Mesendoderm (in vitro differentiated cells): ENCODE data around the gene CD320.
"Not testable (repeated sequence)": the region's sequence is repeated elsewhere in the genome, so short reads cannot be mapped to it uniquely, and the experiment has no call there.

Experiments
- DNase-seq: peaks from one replicate; pipeline ENCODE4 v3.0.0; 2013
- H2AK5ac ChIP-seq: 2 replicates; pipeline ENCODE4 v1.6.1; 2013; ENCODE audit warnings: low read length, inconsistent platforms
- H2BK120ac ChIP-seq: 2 replicates; pipeline ENCODE4 v1.6.1; 2013; ENCODE audit warnings: low read depth, mild to moderate bottlenecking, low read length, moderate library complexity, mixed read lengths
- H2BK15ac ChIP-seq: replicated peaks from 2 replicates; pipeline ENCODE4 v1.6.1; 2013; ENCODE audit warnings: low read depth, mild to moderate bottlenecking, moderate library complexity
- H2BK5ac ChIP-seq: 2 replicates; pipeline ENCODE4 v1.6.1; 2013; ENCODE audit warnings: low read length, inconsistent platforms
- H3K18ac ChIP-seq: 2 replicates; pipeline ENCODE4 v1.6.1; 2013; ENCODE audit warnings: mild to moderate bottlenecking, low read length, mixed read lengths
- H3K23ac ChIP-seq: one replicate; pipeline ENCODE4 v1.6.1; 2013; ENCODE audit warnings: low read length
- H3K27ac ChIP-seq: 2 replicates; pipeline ENCODE4 v1.5.1; 2013; ENCODE audit warnings: low read depth, mild to moderate bottlenecking, inconsistent platforms, low read length, moderate library complexity
- H3K27me3 ChIP-seq: 2 replicates; pipeline ENCODE4 v1.6.1; 2013; ENCODE audit warnings: low read length, control low read depth, mild to moderate bottlenecking, inconsistent platforms; ENCODE audit not compliant: insufficient read depth, poor library complexity
- H3K36me3 ChIP-seq: 2 replicates; pipeline ENCODE4 v1.6.1; 2013; ENCODE audit warnings: low read length, inconsistent platforms; ENCODE audit not compliant: control insufficient read depth, insufficient read depth
- H3K4ac ChIP-seq: one replicate; pipeline ENCODE4 v1.6.1; 2013; ENCODE audit warnings: low read depth, mild to moderate bottlenecking, low read length, moderate library complexity
- H3K4me1 ChIP-seq: 2 replicates; pipeline ENCODE4 v1.6.1; 2013; ENCODE audit warnings: low read depth, low read length, inconsistent platforms; ENCODE audit not compliant: control insufficient read depth
- H3K4me2 ChIP-seq: 2 replicates; pipeline ENCODE4 v1.6.1; 2013; ENCODE audit warnings: low read length
- H3K4me3 ChIP-seq: 2 replicates; pipeline ENCODE4 v1.5.1; 2013; ENCODE audit warnings: mild to moderate bottlenecking, low read length
- H3K56ac ChIP-seq: one replicate; pipeline ENCODE4 v1.6.1; 2013; ENCODE audit warnings: low read length
- H3K79me1 ChIP-seq: 2 replicates; pipeline ENCODE4 v1.6.1; 2013; ENCODE audit warnings: low read length, inconsistent platforms
- H3K79me2 ChIP-seq: 2 replicates; pipeline ENCODE4 v1.6.1; 2013; ENCODE audit warnings: mild to moderate bottlenecking, low read length; ENCODE audit not compliant: control insufficient read depth, insufficient read depth
- H3K9ac ChIP-seq: 2 replicates; pipeline ENCODE4 v1.6.1; 2013; ENCODE audit warnings: low read length, inconsistent platforms
- H4K5ac ChIP-seq: one replicate; pipeline ENCODE4 v1.6.1; 2013; ENCODE audit warnings: low read length
- H4K8ac ChIP-seq: one replicate; pipeline ENCODE4 v1.6.1; 2013; ENCODE audit warnings: low read depth, mild to moderate bottlenecking, control low read depth, low read length, moderate library complexity
- WGBS: extraction: QIAGEN DNeasy Blood & Tissue Kit; methylation state at CpG from one replicate; pipeline ENCODE4 v1.1.7; 2013; ENCODE audit warnings: low lambda C conversion rate, missing lambda C conversion rate; ENCODE audit not compliant: insufficient coverage; ENCODE audit errors: extremely low coverage; 5-methylcytosine and 5-hydroxymethylcytosine counted together

Gene CD320

GRCh38 chr19:8316351-8317125 lies 8.4 kb upstream of the CD320 start:
- Histone ChIP-seq H3K36me3 (no peaks in the 10 kb centered on the region), H3K27ac (peak overlapping the region; percentile 94), H3K23ac (peak overlapping the region; percentile 54), H3K9ac (peak overlapping the region; percentile 40), H4K5ac (no peak overlapping the region), H3K4ac (peak overlapping the region; percentile 95), H3K79me1 (peaks cover 5% of the 10 kb centered on the region), H3K4me1 (peaks cover 6% of the 10 kb centered on the region), H3K27me3 (no peaks in the 10 kb centered on the region), H3K4me3 (no peak overlapping the region), H2BK120ac (peak overlapping the region; percentile 56), H3K56ac (peak overlapping the region; percentile 54), H4K8ac (no peak overlapping the region), H3K18ac (peak overlapping the region; percentile 88), H2AK5ac (no peak overlapping the region), H2BK5ac (peak overlapping the region; percentile 73), H2BK15ac (no peak overlapping the region), H3K4me2 (no peak overlapping the region), H3K79me2 (peaks cover 10% of the 10 kb centered on the region)
- WGBS: no CpG with 5 or more reads among the region's 14 CpGs
- no peak for DNase-seq

GRCh38 chr19:8314981-8315640 lies 7.0 kb upstream of the CD320 start:
- not testable (repeated sequence) for H3K23ac ChIP-seq, H2BK5ac ChIP-seq, H3K4me1 ChIP-seq, H4K8ac ChIP-seq, H4K5ac ChIP-seq, H3K36me3 ChIP-seq, H3K4me3 ChIP-seq, H3K9ac ChIP-seq, H3K18ac ChIP-seq, H3K4me2 ChIP-seq, H3K27me3 ChIP-seq, H2BK15ac ChIP-seq, H3K79me2 ChIP-seq, H3K79me1 ChIP-seq, H2AK5ac ChIP-seq, H3K4ac ChIP-seq, H2BK120ac ChIP-seq
- H3K27ac ChIP-seq: peak overlapping the region; percentile 83
- DNase-seq: peak; percentile 92
- WGBS: no CpG with 5 or more reads among the region's 11 CpGs
- H3K56ac ChIP-seq: peak overlapping the region; percentile 10

- H2BK5ac ChIP-seq: no peak overlapping the region
- no peak overlapping the region for H3K9ac ChIP-seq
- H3K4me1 ChIP-seq: peaks cover 5% of the 10 kb centered on the region
- peaks cover 6% of the 10 kb centered on the region for H3K79me1 ChIP-seq
- H4K5ac ChIP-seq: no peak overlapping the region
- DNase-seq: no peak
- H4K8ac ChIP-seq: no peak overlapping the region
- no peak overlapping the region for H3K4me2 ChIP-seq
- H3K36me3 ChIP-seq: no peaks in the 10 kb centered on the region
- H3K56ac ChIP-seq: no peak overlapping the region
- no peak overlapping the region for H3K4me3 ChIP-seq
- H2BK15ac ChIP-seq: no peak overlapping the region
- H3K4ac ChIP-seq: no peak overlapping the region
- H3K27me3 ChIP-seq: no peaks in the 10 kb centered on the region
- no peak overlapping the region for H2AK5ac ChIP-seq
- WGBS: no CpG with 5 or more reads among the region's 16 CpGs
- H3K27ac ChIP-seq: no peak overlapping the region
- no peak overlapping the region for H3K18ac ChIP-seq
- no peak overlapping the region for H2BK120ac ChIP-seq
- H3K23ac ChIP-seq: no peak overlapping the region
- peaks cover 2% of the 10 kb centered on the region for H3K79me2 ChIP-seq
These were observed 3.5 kb upstream of the CD320 start for GRCh38 chr19:8311461-8312260.

- peaks cover 2% of the 10 kb centered on the region for H3K79me2 ChIP-seq
- H3K27ac ChIP-seq: no peak overlapping the region
- no peak overlapping the region for H2BK120ac ChIP-seq
- H3K79me1 ChIP-seq: peaks cover 6% of the 10 kb centered on the region
- no peaks in the 10 kb centered on the region for H3K4me1 ChIP-seq
- H3K4me3 ChIP-seq: no peak overlapping the region
- H2AK5ac ChIP-seq: no peak overlapping the region
- no peak overlapping the region for H3K9ac ChIP-seq
- no peak overlapping the region for H4K5ac ChIP-seq
- no peak overlapping the region for H4K8ac ChIP-seq
- no peaks in the 10 kb centered on the region for H3K36me3 ChIP-seq
- H3K18ac ChIP-seq: no peak overlapping the region
- H3K56ac ChIP-seq: no peak overlapping the region
- no peak overlapping the region for H2BK15ac ChIP-seq
- no peak overlapping the region for H3K4ac ChIP-seq
- H3K27me3 ChIP-seq: no peaks in the 10 kb centered on the region
- no peak overlapping the region for H3K23ac ChIP-seq
- no peak overlapping the region for H3K4me2 ChIP-seq
- no peak overlapping the region for H2BK5ac ChIP-seq
- DNase-seq: no peak
- no CpG with 5 or more reads among the region's 17 CpGs for WGBS
These were observed 2.3 kb upstream of the CD320 start for GRCh38 chr19:8310342-8311055.

GRCh38 chr19:8308891-8309291 lies 733 bp upstream of the CD320 start:
- Histone ChIP-seq H3K56ac (peak overlapping the region; percentile 64), H3K27ac (no peak overlapping the region)
- WGBS: no CpG with 5 or more reads among the region's 17 CpGs

More at GRCh38 chr19:8308891-8309291, 733 bp upstream of the CD320 start:
- Histone ChIP-seq H3K36me3 (no peaks in the 10 kb centered on the region), H4K8ac (no peak overlapping the region), H4K5ac (no peak overlapping the region), H3K18ac (no peak overlapping the region), H3K23ac (no peak overlapping the region), H3K4me3 (no peak overlapping the region), H2BK5ac (no peak overlapping the region), H3K79me2 (peaks cover 2% of the 10 kb centered on the region), H3K79me1 (peaks cover 6% of the 10 kb centered on the region), H3K9ac (peak overlapping the region; percentile 73), H2BK15ac (no peak overlapping the region), H3K27me3 (no peaks in the 10 kb centered on the region), H3K4me1 (no peaks in the 10 kb centered on the region), H3K4me2 (no peak overlapping the region), H3K4ac (no peak overlapping the region), H2BK120ac (no peak overlapping the region), H2AK5ac (no peak overlapping the region)
- no peak for DNase-seq
